GM19372 (cell line): ENCODE data around the gene TSPAN18.

ENCODE experiments used
- ATAC-seq: cut with Tn5 transposase; IDR thresholded peaks from one replicate; pipeline ENCODE4 v1.9.1; 2021; ENCODE audit warnings: mild to moderate bottlenecking, low read depth, moderate library complexity; ENCODE audit not compliant: unreplicated experiment

The TSPAN18 gene

DNA sequence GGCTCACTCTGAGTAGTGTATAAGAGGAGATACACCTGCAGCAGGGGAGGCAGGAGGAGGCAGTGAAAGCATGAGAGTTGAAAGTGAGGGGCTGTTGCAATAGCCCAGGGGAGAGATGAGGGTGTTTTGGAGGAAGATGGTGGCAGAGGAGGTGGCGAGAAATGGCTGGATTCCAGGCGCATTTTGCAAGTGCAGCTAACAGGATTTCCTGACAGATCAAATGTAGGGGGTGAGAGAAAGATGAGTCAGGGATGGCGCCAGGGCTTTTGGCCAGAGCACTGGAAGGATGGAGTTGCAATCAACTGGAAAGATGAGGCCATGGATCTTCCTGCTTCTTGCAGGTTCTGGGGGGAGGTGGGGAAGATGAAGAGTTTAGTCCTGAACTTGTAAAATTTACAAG, 16.8 kb upstream of the TSPAN18 start:
- no peak for ATAC-seq

DNA sequence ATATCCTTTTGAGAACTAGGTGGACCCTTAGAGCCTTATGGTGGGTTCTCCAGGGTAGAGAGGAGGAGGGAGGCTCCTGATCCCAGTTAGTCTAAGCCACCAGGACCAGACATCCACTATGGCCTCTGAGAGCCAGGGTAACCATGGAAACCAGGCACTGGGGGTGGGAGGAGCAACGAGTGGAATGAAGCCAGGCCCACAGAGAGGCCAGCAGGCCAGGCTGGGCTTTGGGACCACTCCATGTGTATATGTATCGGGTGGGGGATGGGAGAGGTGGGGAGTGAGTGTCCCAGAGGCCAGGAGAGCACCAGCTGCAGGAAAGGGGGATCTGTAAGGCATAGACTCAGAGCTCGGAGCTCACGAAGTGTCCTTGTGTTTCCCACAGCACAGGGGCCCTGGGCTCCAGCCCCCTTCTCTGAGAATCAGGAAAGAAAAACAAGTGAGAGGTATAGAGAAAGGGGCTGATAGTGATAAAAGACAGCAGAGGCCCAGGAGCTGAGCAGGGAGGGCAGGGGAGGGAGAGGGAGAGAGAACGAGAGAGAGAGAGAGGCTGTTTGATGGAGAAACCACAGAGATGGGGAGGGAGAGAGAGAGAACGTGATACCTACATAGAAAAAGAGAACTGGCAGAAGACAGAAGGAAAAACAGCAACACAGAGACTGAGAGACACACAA, 15.5 kb upstream of the TSPAN18 start:
- ATAC-seq, result no peak

- ATAC-seq, result no peak
These were observed 14.8 kb upstream of the TSPAN18 start for GRCh38 chr11:44711787-44712608.

- no peak for ATAC-seq
These were observed 13.7 kb upstream of the TSPAN18 start for GRCh38 chr11:44713022-44713421.

DNA sequence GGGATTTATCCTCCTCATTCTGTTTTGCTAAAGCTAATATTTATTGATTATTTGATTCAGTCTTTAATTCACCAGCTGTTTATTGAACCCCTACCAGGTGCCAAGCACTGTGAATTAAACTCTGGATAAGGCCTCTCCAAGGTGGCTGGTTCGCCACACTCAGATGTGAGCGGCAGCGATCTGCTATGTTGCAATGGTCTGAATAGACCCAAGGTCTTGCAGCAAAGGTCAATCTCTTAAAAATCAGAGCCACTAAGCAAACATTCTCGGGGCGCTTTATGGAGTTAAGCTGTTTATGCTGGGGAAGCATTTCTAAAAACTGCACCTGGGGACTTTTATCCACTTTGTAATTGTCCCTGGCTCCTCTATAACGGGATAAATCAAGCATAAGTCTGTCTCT, 10.5 kb upstream of the TSPAN18 start:
- no peak for ATAC-seq

- no peak for ATAC-seq
These were observed 8.7 kb upstream of the TSPAN18 start for GRCh38 chr11:44718057-44718456.

- ATAC-seq, result no peak
These were observed 8.0 kb upstream of the TSPAN18 start for GRCh38 chr11:44718612-44719390.

DNA sequence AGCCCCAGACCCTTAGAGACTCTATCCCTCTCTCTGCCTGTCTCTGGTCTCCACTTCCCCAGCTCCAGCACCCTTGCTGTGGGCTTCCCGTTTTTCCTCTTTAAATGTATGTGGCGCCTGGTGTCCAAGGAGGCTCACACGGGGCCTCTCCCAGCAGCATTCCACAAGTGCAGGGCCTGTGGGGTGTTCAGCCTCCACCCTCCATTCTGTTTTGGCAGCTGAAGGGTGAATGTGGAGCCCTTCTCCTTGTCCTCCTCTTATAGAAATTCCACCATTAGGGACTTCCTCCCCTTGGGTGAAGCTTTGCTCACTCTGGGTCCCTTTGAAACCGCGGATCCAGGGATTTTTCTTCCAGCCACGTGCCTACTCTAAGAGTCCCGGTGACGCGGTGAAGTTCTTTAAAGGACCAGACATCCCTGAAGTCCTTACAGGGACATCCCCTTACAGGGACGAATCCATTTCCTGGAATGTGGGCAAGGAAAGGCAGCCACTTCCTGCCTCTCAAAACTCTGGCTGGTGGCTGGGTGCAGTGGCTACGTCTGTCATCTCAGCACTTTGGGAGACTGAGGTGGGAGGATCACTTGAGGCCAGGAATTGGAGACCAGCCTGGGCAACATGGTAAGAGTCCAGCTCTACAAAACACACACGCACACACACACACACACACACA, 1.6 kb upstream of the TSPAN18 start:
- no peak for ATAC-seq

DNA sequence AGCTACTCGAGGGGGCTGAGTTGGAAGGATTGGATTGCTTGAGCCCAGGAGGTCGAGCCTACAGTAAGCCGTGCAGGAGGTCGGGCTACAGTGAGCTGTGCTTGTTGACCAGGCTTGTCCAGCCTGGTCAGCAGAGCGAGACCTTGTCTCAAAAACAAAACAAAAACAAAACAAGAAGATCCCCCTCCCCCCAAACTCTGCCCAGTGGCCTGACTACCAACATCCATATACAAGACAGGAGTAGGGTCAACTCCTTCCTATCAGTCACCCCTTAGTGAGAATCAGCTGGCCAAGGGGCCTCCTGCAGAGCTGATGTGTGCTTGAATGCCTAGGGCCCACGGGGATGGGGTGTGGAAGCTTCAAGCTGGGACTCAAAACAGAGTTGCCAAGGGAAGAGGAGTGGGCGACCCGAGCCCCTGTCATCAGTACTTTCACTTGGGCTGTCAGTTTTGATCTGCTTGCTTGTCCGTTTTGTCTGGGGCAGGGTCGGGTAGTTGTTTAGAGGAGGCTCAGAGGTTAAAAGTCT, 942 bp upstream of the TSPAN18 start:
- no peak for ATAC-seq

DNA sequence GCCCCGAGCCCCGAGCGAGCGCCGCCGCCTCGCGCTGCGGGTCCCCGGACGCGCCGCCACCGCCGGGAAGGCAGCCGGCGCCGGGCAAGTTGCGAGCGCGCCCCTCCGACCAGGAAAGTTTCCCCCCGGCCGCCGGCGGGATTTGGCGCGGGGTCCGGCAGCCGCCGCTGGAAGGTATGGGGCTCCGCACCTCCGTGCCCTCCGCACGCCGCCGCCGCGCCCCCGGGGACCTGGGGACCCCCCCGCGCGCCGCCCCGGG, 281 bp downstream of the TSPAN18 start:
- ATAC-seq, result no peak

DNA sequence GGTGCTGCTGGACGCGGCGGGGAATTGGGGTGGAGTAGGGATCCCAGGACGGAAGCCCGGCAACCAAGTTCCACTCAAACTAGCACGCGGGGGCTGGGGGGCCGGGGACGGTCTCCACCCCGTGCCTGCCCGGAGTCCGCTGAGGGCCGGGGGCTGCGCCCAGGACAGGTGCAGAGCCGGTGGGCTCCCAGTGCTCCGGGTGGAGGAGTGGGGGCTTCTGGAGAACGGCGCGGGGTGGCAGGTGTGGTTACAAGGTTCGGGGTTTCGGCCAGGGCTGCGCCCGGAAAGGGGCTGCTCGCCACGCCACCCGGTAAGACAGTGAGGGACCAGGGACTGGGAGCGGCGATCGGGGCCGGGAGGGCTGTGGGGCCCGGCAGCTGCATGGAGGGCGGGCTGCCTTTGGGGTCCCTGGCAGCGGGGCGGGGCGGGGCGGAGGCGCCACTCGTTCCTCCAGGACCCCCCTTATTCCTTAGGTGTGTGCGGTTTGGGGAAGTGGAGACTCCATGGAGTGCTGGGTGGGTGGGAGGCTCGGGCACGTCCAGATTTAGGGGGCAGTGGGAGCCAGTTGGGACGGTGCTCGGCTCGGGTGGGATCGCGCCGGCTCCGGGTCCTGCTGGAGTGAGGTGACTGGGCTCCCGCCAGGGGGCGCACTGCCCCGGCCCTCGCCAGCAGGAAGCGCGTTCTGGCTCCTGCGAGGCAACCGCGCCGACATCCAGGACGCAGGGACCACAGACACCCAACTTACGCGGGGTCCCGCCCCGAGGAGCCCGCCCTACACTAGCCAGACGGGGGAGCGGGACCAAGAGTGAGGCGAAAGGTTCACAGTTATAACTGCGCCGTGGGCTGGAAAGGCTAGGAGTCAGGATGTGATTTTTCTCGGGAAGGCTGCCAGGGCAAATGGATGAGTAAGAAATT, 868 bp downstream of the TSPAN18 start:
- peak; percentile 59 for ATAC-seq

DNA sequence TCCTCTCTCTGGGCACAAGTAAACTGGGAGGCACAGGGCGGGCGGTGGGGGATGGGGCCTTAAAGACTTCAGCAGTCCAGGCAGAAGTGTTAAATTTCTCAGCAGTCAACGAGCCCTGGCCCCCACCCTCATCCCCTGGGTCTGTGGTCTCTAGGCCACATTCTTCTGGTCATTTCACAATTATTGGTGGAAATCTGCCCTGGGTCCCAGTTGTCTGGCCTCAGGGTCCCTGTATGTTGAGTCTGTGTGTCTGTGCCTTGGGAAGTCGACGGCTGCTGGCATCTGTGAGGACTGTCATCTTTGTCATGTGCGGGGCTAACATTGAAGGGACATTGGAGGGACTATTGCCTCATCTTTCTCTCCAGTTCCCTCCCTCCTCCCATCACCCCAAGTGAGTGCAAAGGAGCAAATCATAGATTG, 1.7 kb downstream of the TSPAN18 start:
- ATAC-seq, result no peak

- no peak for ATAC-seq
These were observed 2.3 kb downstream of the TSPAN18 start for GRCh38 chr11:44729063-44729462.

DNA sequence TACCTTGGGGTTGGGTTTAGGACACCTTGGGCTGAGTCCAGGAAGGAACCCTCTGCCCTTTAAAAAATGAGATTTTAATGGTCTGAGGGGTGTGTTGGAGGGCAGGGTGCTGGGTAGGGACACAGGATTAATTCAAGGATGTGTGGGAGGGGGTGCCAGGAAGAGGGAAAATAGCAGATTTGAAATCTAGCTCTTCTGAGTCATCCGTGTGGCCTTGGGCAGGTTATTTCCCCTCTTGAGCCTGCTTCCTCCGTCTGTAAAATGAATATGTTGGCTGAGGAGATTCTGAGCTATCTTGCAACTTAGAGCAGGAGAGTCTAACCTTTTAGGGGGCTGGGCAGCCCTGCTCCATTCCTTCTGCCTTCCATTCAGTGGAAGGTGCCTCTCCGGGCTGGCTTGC, 3.0 kb downstream of the TSPAN18 start:
- ATAC-seq, result no peak

DNA sequence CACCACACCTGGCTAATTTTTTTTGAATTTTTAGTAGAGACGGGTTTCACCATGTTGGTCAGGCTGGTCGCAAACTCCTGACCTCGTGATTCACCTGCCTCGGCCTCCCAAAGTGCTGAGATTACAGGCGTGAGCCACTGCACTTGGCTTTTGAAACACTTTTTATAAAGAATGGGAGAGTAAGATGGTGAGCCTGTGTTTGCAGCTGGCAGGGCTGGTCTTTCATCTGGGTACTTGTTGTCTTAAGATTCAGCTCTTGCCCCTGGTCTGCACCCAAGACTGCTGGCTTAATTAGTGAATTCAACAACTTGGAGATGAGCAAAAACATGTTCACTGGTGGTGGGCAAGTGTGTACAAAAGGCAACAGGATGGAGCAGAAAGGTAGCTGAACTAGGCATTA, 4.0 kb downstream of the TSPAN18 start:
- no peak for ATAC-seq

DNA sequence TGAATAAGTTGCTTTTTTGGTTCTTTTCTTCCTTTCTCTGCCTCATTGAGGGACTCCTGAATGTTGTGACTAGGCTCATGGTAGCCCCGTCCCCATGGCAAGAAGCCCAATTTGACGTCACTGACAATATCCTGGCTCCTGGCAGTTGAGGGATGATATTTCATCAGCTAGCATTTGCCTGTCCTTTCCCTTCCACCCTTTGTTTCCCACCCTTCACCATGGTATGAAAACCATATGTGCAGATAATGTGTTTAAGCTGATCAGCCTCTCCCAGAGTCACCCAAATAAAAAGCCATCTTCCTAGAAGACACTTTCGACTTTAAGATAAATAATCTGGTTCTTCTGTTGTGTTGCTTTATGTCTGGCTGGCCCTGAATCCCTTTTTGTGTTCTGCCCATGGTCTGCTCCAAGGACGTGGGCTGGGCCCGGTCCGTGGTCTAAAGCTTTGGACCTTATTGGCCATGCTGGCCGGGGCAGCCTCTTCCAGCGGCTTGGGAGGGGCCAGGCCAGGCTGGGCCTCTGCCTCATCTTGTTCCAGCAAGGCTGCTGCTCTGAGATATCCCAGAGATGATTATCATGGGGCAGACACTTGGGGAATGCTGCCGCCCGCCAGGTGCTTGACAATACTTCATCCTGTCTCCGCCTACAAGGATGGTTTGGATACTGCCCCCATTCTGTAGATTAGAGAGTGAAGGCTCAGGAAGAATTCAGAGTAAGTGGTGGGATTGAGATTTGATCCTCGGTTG, 5.1 kb downstream of the TSPAN18 start:
- ATAC-seq, result no peak

- no peak for ATAC-seq
These were observed 5.8 kb downstream of the TSPAN18 start for GRCh38 chr11:44732564-44732963.

- no peak for ATAC-seq
These were observed 7.1 kb downstream of the TSPAN18 start for GRCh38 chr11:44733877-44734276.

- no peak for ATAC-seq
These were observed 8.2 kb downstream of the TSPAN18 start for GRCh38 chr11:44734843-44735381.
